GM23338 (cell line): ENCODE data around the gene ADGRD2. TPM values are rescaled to one million over a fixed set of nuclear protein-coding genes. Genes with fewer than 3 reads are reported as not detected.
A peak's percentile ranks its signal among the peaks of the same experiment; 100 is the strongest.

ENCODE experiments used
- ATAC-seq: fragments of 200-7000 bp; cut with Tn5 transposase; 3 replicates; pipeline ENCODE4 v1.9.1; 2020
- DNase-seq: peaks from one replicate; pipeline ENCODE4 v3.0.0-alpha.2; 2015; ENCODE audit warnings: low spot score
- H2AFZ ChIP-seq: fragments of 200-600 bp; sonication (generic); 2 replicates; pipeline ENCODE4 v1.8.0; 2016; ENCODE audit warnings: antibody characterized with exemption, mild to moderate bottlenecking, moderate library complexity
- H3F3A ChIP-seq: fragments of 200-600 bp; sonication (generic); replicated peaks from 2 replicates; pipeline ENCODE4 v1.8.0; 2017; ENCODE audit warnings: antibody characterized with exemption, mixed run types, low read depth
- H3K27ac ChIP-seq: fragments of 200-600 bp; sonication (generic); 2 replicates; pipeline ENCODE4 v1.6.1; 2016; ENCODE audit warnings: low read depth
- H3K27me3 ChIP-seq: fragments of 200-600 bp; sonication (generic); 2 replicates; pipeline ENCODE4 v1.8.0; 2016; ENCODE audit warnings: mild to moderate bottlenecking, mixed run types, moderate library complexity; ENCODE audit not compliant: insufficient read depth
- H3K36me3 ChIP-seq: fragments of 200-600 bp; sonication (generic); 2 replicates; pipeline ENCODE4 v1.8.0; 2016; ENCODE audit warnings: mild to moderate bottlenecking; ENCODE audit not compliant: insufficient read depth
- H3K4me1 ChIP-seq: fragments of 200-600 bp; sonication (generic); 2 replicates; pipeline ENCODE4 v1.8.0; 2016; ENCODE audit warnings: mild to moderate bottlenecking, moderate library complexity; ENCODE audit not compliant: insufficient read depth
- H3K4me2 ChIP-seq: fragments of 200-600 bp; sonication (generic); 2 replicates; pipeline ENCODE4 v1.7.1; 2017; ENCODE audit warnings: mixed run types
- H3K4me3 ChIP-seq: fragments of 200-600 bp; sonication (generic); 2 replicates; pipeline ENCODE4 v1.6.1; 2016; ENCODE audit warnings: mixed run types
- H3K79me2 ChIP-seq: fragments of 200-600 bp; sonication (generic); replicated peaks from 2 replicates; pipeline ENCODE4 v1.8.0; 2017; ENCODE audit warnings: mild to moderate bottlenecking; ENCODE audit not compliant: insufficient read depth
- H3K9me2 ChIP-seq: fragments of 200-600 bp; sonication (generic); 2 replicates; pipeline ENCODE4 v1.8.0; 2017; ENCODE audit not compliant: insufficient read depth
- H4K20me1 ChIP-seq: fragments of 200-600 bp; sonication (generic); replicated peaks from 2 replicates; pipeline ENCODE4 v1.8.0; 2017; ENCODE audit warnings: mild to moderate bottlenecking; ENCODE audit not compliant: insufficient read depth
- H3K27ac Mint-ChIP-seq: 2 replicates; pipeline ENCODE4 v1.8.0; 2020; ENCODE audit warnings: inconsistent platforms, mild to moderate bottlenecking, moderate library complexity, mixed read lengths
- H3K27me3 Mint-ChIP-seq: 3 replicates; pipeline ENCODE4 v1.8.0; 2022; ENCODE audit warnings: low read depth, mild to moderate bottlenecking, moderate library complexity, mixed read lengths, inconsistent platforms; ENCODE audit not compliant: insufficient read depth, poor library complexity
- H3K36me3 Mint-ChIP-seq: 3 replicates; pipeline ENCODE4 v1.8.0; 2021; ENCODE audit warnings: low read depth, mild to moderate bottlenecking, inconsistent platforms, moderate library complexity, mixed read lengths
- H3K4me1 Mint-ChIP-seq: 3 replicates; pipeline ENCODE4 v1.8.0; 2020; ENCODE audit warnings: mild to moderate bottlenecking, inconsistent platforms, mixed read lengths
- H3K4me3 Mint-ChIP-seq: 3 replicates; pipeline ENCODE4 v1.8.0; 2021; ENCODE audit warnings: moderate library complexity, mild to moderate bottlenecking, inconsistent platforms, mixed read lengths
- H3K9me3 Mint-ChIP-seq: 3 replicates; pipeline ENCODE4 v1.8.0; 2020; ENCODE audit warnings: moderate library complexity, mild to moderate bottlenecking, inconsistent platforms, mixed read lengths
- EZH2 ChIP-seq: fragments of 200-600 bp; sonication (generic); IDR thresholded peaks from one replicate; pipeline ENCODE4 v1.8.0; 2017; ENCODE audit warnings: antibody characterized with exemption, mild to moderate bottlenecking, low read depth; ENCODE audit not compliant: unreplicated experiment
- JUNB ChIP-seq: IDR thresholded peaks from one replicate; pipeline ENCODE4 v1.6.1; 2016; ENCODE audit warnings: antibody characterized with exemption; ENCODE audit not compliant: unreplicated experiment
- NANOG ChIP-seq: IDR thresholded peaks from 2 replicates; pipeline ENCODE4 v1.6.1; 2016; ENCODE audit warnings: antibody characterized with exemption, borderline replicate concordance
- POLR2AphosphoS5 ChIP-seq: IDR thresholded peaks from 2 replicates; pipeline ENCODE4 v1.6.1; 2016; ENCODE audit warnings: antibody characterized with exemption, low read depth
- STAT1 ChIP-seq: IDR thresholded peaks from one replicate; pipeline ENCODE4 v1.6.1; 2016; ENCODE audit warnings: antibody characterized with exemption; ENCODE audit not compliant: unreplicated experiment
- ZNF331 ChIP-seq: fragments of 250-450 bp; sonication (Bioruptor Pico); IDR thresholded peaks from 2 replicates; pipeline ENCODE4 v1.5.0; 2020; ENCODE audit warnings: low read depth, mild to moderate bottlenecking, moderate library complexity
- polyA plus RNA-seq: library from polyadenylated mRNA; unstranded; fragments of >200 nt; fragmentation: Nextera tagmentation; extraction: Ambion mirVana; gene quantifications from 2 replicates; pipeline ENCODE4 v1.2.1, GENCODE V29; 2016
- total RNA-seq: library from RNA; depleted of rRNA; stranded (reverse); fragments of >200 nt; shearing (Covaris generic); gene quantifications from 2 replicates; pipeline ENCODE4 v1.2.3, GENCODE V29; 2014
- TF ChIP-seq, protein P1 (sequence below): fragments of 250-450 bp; sonication (Bioruptor Pico); IDR thresholded peaks from 2 replicates; pipeline ENCODE4 v1.5.0; 2020; ENCODE audit warnings: mild to moderate bottlenecking, moderate library complexity
- TF ChIP-seq, protein P2 (sequence below), 2 experiments: fragments of 200-600 bp in 1 of 2; sonication (generic) in 1 of 2; conservative IDR thresholded peaks; 2 replicates each; pipeline versions ENCODE4 v1.5.1 to v1.6.1; 2016 to 2017; ENCODE audit warnings: antibody characterized with exemption in 2 of 2, low read depth in 2 of 2, mild to moderate bottlenecking in 2 of 2, moderate library complexity in 1 of 2
- TF ChIP-seq, protein P3 (sequence below): IDR thresholded peaks from one replicate; pipeline ENCODE4 v1.6.1; 2018; ENCODE audit warnings: antibody characterized with exemption; ENCODE audit not compliant: unreplicated experiment
- TF ChIP-seq, protein P4 (sequence below): IDR thresholded peaks from 2 replicates; pipeline ENCODE4 v1.6.1; 2016; ENCODE audit warnings: antibody characterized with exemption

ADGRD2 gene
- total and polyA plus RNA-seq, 2 experiments from 2014 or later: 0.45 to 0.78 TPM

DNA sequence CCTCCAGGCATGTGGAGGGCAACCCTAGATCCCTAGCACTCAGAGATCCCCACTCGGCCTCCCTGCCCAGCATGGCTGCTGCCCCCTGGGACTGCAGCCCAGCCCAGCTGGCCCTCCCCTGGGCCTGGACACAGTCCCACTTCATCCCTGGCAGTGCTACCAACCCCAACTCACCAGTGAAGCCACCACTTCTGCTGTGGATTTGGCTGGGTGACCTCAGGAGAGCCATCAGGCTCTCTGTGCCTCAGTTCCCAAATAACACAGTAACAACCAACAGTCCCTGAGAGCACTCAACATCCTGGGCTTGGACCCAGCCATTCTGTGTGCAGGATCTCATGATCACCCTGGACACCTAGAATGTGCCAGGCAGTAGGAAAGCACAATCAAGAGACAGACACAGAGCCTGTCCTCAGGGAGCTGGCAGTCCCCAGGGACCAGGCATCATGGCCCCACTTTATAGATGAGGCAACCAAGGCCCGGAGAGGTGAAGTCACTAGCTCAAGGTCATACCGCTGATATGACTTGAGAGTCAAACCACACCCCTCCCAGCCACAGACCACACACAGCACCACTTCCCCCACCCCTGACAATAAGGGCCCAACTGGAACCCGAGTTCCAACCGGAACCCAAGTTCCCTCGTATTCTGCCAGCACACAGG lies 30.3 kb upstream of the ADGRD2 start (continued):
- TF ChIP-seq, protein P1, sequence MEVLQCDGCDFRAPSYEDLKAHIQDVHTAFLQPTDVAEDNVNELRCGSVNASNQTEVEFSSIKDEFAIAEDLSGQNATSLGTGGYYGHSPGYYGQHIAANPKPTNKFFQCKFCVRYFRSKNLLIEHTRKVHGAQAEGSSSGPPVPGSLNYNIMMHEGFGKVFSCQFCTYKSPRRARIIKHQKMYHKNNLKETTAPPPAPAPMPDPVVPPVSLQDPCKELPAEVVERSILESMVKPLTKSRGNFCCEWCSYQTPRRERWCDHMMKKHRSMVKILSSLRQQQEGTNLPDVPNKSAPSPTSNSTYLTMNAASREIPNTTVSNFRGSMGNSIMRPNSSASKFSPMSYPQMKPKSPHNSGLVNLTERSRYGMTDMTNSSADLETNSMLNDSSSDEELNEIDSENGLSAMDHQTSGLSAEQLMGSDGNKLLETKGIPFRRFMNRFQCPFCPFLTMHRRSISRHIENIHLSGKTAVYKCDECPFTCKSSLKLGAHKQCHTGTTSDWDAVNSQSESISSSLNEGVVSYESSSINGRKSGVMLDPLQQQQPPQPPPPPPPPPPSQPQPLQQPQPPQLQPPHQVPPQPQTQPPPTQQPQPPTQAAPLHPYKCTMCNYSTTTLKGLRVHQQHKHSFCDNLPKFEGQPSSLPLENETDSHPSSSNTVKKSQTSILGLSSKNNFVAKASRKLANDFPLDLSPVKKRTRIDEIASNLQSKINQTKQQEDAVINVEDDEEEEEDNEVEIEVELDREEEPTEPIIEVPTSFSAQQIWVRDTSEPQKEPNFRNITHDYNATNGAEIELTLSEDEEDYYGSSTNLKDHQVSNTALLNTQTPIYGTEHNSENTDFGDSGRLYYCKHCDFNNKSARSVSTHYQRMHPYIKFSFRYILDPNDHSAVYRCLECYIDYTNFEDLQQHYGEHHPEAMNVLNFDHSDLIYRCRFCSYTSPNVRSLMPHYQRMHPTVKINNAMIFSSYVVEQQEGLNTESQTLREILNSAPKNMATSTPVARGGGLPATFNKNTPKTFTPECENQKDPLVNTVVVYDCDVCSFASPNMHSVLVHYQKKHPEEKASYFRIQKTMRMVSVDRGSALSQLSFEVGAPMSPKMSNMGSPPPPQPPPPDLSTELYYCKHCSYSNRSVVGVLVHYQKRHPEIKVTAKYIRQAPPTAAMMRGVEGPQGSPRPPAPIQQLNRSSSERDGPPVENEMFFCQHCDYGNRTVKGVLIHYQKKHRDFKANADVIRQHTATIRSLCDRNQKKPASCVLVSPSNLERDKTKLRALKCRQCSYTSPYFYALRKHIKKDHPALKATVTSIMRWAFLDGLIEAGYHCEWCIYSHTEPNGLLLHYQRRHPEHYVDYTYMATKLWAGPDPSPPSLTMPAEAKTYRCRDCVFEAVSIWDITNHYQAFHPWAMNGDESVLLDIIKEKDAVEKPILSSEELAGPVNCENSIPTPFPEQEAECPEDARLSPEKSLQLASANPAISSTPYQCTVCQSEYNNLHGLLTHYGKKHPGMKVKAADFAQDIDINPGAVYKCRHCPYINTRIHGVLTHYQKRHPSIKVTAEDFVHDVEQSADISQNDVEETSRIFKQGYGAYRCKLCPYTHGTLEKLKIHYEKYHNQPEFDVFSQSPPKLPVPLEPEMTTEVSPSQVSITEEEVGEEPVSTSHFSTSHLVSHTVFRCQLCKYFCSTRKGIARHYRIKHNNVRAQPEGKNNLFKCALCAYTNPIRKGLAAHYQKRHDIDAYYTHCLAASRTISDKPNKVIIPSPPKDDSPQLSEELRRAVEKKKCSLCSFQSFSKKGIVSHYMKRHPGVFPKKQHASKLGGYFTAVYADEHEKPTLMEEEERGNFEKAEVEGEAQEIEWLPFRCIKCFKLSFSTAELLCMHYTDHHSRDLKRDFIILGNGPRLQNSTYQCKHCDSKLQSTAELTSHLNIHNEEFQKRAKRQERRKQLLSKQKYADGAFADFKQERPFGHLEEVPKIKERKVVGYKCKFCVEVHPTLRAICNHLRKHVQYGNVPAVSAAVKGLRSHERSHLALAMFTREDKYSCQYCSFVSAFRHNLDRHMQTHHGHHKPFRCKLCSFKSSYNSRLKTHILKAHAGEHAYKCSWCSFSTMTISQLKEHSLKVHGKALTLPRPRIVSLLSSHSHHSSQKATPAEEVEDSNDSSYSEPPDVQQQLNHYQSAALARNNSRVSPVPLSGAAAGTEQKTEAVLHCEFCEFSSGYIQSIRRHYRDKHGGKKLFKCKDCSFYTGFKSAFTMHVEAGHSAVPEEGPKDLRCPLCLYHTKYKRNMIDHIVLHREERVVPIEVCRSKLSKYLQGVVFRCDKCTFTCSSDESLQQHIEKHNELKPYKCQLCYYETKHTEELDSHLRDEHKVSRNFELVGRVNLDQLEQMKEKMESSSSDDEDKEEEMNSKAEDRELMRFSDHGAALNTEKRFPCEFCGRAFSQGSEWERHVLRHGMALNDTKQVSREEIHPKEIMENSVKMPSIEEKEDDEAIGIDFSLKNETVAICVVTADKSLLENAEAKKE (CRISPR knock-in tag): no peak
- TF ChIP-seq POLR2AphosphoS5 (no peak), EZH2 (no peak), JUNB (no peak)
- TF ChIP-seq, protein P2, sequence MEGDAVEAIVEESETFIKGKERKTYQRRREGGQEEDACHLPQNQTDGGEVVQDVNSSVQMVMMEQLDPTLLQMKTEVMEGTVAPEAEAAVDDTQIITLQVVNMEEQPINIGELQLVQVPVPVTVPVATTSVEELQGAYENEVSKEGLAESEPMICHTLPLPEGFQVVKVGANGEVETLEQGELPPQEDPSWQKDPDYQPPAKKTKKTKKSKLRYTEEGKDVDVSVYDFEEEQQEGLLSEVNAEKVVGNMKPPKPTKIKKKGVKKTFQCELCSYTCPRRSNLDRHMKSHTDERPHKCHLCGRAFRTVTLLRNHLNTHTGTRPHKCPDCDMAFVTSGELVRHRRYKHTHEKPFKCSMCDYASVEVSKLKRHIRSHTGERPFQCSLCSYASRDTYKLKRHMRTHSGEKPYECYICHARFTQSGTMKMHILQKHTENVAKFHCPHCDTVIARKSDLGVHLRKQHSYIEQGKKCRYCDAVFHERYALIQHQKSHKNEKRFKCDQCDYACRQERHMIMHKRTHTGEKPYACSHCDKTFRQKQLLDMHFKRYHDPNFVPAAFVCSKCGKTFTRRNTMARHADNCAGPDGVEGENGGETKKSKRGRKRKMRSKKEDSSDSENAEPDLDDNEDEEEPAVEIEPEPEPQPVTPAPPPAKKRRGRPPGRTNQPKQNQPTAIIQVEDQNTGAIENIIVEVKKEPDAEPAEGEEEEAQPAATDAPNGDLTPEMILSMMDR (conservative IDR thresholded peaks at IDR 0.05; ENCODE audit: low read depth in 2 of 2): no peak

DNA sequence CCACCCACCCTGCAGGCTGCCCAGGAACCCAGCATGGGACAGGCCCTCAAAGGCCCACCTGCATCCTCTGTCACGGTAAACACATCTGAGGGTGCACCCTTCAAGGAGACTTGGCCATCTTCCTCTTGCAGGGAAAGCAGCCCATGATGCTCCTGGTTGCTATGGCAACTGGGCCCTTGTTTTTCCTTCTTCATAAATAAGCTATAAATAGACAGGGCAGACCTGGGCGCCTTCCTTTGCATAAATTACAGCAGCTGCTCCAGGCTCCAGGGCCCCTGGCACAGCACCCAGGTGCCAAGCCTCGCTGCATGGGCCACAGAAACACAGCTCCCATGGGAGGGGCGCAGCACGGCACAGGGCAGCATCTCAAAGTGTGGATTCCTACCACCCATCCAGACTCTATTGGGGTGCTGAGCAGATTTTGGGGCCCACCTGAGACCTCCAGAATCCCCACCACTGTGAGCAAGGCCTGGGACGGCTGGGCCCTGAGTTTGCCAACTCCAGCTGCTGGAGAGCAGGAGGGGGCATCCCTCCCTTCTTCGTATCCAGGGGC lies 29.2 kb upstream of the ADGRD2 start:
- Histone ChIP-seq H3K9me2 (no peaks in the 10 kb centered on the region), H3K4me3 (no peak overlapping the region), H3K4me2 (no peak overlapping the region), H4K20me1 (no peaks in the 10 kb centered on the region), H2AFZ (no peak overlapping the region), H3K4me1 (no peaks in the 10 kb centered on the region), H3K36me3 (no peaks in the 10 kb centered on the region), H3K27me3 (no peaks in the 10 kb centered on the region), H3K79me2 (no peaks in the 10 kb centered on the region), H3K27ac (no peak overlapping the region), H3F3A (0 out of 2 replicates have a peak, but pooled peaks cover under 1% of the 10 kb centered on the region)
- no peak overlapping the region; the same call in 2 of the 3 replicates for H3K4me3 Mint-ChIP-seq
- DNase-seq (peak; percentile 27), ATAC-seq (no peak)
- H3K36me3 Mint-ChIP-seq: no peaks in the 10 kb centered on the region
- H3K27me3 Mint-ChIP-seq: peaks cover 3% of the 10 kb centered on the region
- no peak overlapping the region for H3K27ac Mint-ChIP-seq
- H3K4me1 Mint-ChIP-seq: peaks cover 6% of the 10 kb centered on the region; the same call in 2 of the 3 replicates
- H3K9me3 Mint-ChIP-seq: no peaks in the 10 kb centered on the region; the same call in 2 of the 3 replicates
- TF ChIP-seq, protein P3, sequence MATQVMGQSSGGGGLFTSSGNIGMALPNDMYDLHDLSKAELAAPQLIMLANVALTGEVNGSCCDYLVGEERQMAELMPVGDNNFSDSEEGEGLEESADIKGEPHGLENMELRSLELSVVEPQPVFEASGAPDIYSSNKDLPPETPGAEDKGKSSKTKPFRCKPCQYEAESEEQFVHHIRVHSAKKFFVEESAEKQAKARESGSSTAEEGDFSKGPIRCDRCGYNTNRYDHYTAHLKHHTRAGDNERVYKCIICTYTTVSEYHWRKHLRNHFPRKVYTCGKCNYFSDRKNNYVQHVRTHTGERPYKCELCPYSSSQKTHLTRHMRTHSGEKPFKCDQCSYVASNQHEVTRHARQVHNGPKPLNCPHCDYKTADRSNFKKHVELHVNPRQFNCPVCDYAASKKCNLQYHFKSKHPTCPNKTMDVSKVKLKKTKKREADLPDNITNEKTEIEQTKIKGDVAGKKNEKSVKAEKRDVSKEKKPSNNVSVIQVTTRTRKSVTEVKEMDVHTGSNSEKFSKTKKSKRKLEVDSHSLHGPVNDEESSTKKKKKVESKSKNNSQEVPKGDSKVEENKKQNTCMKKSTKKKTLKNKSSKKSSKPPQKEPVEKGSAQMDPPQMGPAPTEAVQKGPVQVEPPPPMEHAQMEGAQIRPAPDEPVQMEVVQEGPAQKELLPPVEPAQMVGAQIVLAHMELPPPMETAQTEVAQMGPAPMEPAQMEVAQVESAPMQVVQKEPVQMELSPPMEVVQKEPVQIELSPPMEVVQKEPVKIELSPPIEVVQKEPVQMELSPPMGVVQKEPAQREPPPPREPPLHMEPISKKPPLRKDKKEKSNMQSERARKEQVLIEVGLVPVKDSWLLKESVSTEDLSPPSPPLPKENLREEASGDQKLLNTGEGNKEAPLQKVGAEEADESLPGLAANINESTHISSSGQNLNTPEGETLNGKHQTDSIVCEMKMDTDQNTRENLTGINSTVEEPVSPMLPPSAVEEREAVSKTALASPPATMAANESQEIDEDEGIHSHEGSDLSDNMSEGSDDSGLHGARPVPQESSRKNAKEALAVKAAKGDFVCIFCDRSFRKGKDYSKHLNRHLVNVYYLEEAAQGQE: no peak
- TF ChIP-seq EZH2 (no peak), NANOG (no peak), ZNF331 (CRISPR knock-in tag) (no peak), STAT1 (no peak), JUNB (no peak)
- TF ChIP-seq, protein P4, sequence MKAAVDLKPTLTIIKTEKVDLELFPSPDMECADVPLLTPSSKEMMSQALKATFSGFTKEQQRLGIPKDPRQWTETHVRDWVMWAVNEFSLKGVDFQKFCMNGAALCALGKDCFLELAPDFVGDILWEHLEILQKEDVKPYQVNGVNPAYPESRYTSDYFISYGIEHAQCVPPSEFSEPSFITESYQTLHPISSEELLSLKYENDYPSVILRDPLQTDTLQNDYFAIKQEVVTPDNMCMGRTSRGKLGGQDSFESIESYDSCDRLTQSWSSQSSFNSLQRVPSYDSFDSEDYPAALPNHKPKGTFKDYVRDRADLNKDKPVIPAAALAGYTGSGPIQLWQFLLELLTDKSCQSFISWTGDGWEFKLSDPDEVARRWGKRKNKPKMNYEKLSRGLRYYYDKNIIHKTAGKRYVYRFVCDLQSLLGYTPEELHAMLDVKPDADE: no peak
